Lower leg skin (tissue), 3 donors: ENCODE results near the gene PCDH15.

Experiments
- POLR2A ChIP-seq, 2 donors: fragments of 450-650 bp; IDR thresholded peaks; one replicate each; pipeline ENCODE4 v1.6.1; 2016 to 2017; ENCODE audit warnings: antibody characterized with exemption in 2 of 2, mild to moderate bottlenecking in 1 of 2, moderate library complexity in 1 of 2
- TF ChIP-seq, protein P1 (sequence below), 3 donors: fragments of 450-650 bp; IDR thresholded peaks; one replicate each; pipeline ENCODE4 v1.5.1; 2016; ENCODE audit warnings: antibody characterized with exemption in 3 of 3, mild to moderate bottlenecking in 3 of 3, moderate library complexity in 2 of 3

DNA sequence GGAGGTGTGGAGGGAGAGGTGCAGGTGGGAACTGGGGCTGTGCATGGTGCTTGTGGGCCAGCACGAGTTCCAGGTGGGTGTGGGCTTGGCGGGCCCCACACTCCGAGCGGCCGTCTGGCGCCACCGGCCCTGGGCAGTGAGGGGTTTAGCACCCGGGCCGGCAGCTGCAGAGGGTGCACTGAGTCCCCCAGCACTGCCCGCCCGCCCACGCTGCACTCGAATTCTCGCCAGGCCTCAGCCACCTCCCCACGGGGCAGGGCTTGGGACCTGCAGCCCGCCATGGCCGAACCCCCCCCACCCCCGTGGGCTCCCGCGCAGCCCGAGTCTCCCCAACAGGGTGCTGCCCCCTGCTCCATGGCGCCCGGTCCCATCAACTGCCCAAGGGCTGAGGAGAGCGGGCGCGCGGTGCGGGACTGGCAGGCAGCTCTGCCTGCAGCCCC is 810.2 kb downstream of the PCDH15 start:
- TF ChIP-seq, protein P1, sequence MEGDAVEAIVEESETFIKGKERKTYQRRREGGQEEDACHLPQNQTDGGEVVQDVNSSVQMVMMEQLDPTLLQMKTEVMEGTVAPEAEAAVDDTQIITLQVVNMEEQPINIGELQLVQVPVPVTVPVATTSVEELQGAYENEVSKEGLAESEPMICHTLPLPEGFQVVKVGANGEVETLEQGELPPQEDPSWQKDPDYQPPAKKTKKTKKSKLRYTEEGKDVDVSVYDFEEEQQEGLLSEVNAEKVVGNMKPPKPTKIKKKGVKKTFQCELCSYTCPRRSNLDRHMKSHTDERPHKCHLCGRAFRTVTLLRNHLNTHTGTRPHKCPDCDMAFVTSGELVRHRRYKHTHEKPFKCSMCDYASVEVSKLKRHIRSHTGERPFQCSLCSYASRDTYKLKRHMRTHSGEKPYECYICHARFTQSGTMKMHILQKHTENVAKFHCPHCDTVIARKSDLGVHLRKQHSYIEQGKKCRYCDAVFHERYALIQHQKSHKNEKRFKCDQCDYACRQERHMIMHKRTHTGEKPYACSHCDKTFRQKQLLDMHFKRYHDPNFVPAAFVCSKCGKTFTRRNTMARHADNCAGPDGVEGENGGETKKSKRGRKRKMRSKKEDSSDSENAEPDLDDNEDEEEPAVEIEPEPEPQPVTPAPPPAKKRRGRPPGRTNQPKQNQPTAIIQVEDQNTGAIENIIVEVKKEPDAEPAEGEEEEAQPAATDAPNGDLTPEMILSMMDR (IDR thresholded peaks at IDR 0.05) = no peak
- TF ChIP-seq POLR2A (IDR thresholded peaks at IDR 0.05) = no peak
